Colonic mucosa (tissue), 4 donors: ENCODE results near the gene ZNF396. TPM values are rescaled to one million over a fixed set of nuclear protein-coding genes. Genes with fewer than 3 reads are reported as not detected.

ENCODE experiments used
- DNase-seq: peaks from one replicate; pipeline ENCODE4 v3.0.0-alpha.2; 2020
- H3K27ac ChIP-seq: fragments of 200-600 bp; one replicate; pipeline ENCODE4 v1.8.0; 2021
- H3K27me3 ChIP-seq: fragments of 200-600 bp; one replicate; pipeline ENCODE4 v1.8.0; 2021
- H3K36me3 ChIP-seq: fragments of 200-600 bp; one replicate; pipeline ENCODE4 v1.8.0; 2021
- H3K4me1 ChIP-seq: fragments of 200-600 bp; one replicate; pipeline ENCODE4 v1.8.0; 2021; ENCODE audit warnings: mild to moderate bottlenecking
- H3K4me3 ChIP-seq: fragments of 200-600 bp; one replicate; pipeline ENCODE4 v1.8.0; 2021
- H3K9ac ChIP-seq, 2 donors: one replicate each; pipeline ENCODE4 v1.7.0; 2013; ENCODE audit warnings: control low read depth in 2 of 2, low read depth in 2 of 2, low read length in 2 of 2
- H3K9me3 ChIP-seq: fragments of 200-600 bp; one replicate; pipeline ENCODE4 v1.8.0; 2021
- intact Hi-C: fragments of 100-400 bp; cut with DNase I; formaldehyde crosslinking; loops from one replicate; pipeline ENCODE4 v1.14.1; 2022
- total RNA-seq, 2 donors: library from RNA; stranded (reverse); fragmentation: NEBNext Ultra II Directional in 1 of 2; extraction: Animal tissue kit (Norgen Biotek cat#: 25700) in 1 of 2; gene quantifications; one replicate each; pipeline ENCODE4 v1.2.1, GENCODE V29; 2021
- TF ChIP-seq, protein P1 (sequence below): fragments of 200-600 bp; IDR thresholded peaks from one replicate; pipeline ENCODE4 v1.8.0; 2022; ENCODE audit warnings: antibody characterized with exemption, mild to moderate bottlenecking
- donor health status: healthy.
- donor health status: DM: no; HTN: no; CAD: no.
- donor health status: DM: no; HTN: no; CAD: no.

Gene ZNF396
- total RNA-seq, 2 donors from 2014 or later: 3.2 to 3.6 TPM

DNA sequence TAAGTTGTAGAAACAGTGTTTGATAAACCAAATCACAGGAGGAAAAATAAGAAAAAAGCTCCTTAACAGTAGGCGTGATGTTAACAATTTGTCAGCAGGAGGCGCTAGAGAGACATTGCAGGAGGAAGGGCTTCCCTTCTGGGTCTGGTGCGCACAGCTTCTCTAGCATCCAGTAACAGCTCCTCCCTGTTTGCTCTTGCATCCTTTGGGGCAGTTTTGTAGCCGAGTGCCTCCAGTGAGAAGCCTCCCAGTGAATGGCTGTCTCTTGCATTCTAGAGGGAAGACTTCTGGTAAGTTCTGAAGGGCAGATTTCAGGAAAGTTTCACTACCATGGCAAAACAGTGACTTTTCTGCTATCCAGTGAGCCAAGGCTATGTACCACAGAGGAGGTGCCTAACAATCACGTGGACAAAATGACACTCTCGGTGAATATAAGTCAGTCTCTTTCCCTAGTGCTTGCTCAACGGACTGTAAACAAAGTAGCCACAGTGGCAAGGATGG is 9.5 kb upstream of the ZNF396 start:
- Histone ChIP-seq H3K9ac (no peak overlapping the region), H3K4me1 (no peaks in the 10 kb centered on the region), H3K27me3 (no peaks in the 10 kb centered on the region), H3K27ac (no peak overlapping the region), H3K4me3 (no peak overlapping the region), H3K36me3 (no peaks in the 10 kb centered on the region), H3K9me3 (no peaks in the 10 kb centered on the region)
- intact Hi-C loops: loop anchor here (5.0 kb wide), 1 partner anchor 566 kb away; no protein-coding TSS in a partner anchor
- TF ChIP-seq, protein P1, sequence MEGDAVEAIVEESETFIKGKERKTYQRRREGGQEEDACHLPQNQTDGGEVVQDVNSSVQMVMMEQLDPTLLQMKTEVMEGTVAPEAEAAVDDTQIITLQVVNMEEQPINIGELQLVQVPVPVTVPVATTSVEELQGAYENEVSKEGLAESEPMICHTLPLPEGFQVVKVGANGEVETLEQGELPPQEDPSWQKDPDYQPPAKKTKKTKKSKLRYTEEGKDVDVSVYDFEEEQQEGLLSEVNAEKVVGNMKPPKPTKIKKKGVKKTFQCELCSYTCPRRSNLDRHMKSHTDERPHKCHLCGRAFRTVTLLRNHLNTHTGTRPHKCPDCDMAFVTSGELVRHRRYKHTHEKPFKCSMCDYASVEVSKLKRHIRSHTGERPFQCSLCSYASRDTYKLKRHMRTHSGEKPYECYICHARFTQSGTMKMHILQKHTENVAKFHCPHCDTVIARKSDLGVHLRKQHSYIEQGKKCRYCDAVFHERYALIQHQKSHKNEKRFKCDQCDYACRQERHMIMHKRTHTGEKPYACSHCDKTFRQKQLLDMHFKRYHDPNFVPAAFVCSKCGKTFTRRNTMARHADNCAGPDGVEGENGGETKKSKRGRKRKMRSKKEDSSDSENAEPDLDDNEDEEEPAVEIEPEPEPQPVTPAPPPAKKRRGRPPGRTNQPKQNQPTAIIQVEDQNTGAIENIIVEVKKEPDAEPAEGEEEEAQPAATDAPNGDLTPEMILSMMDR: peak; percentile 81
- peak; percentile 75 for DNase-seq

DNA sequence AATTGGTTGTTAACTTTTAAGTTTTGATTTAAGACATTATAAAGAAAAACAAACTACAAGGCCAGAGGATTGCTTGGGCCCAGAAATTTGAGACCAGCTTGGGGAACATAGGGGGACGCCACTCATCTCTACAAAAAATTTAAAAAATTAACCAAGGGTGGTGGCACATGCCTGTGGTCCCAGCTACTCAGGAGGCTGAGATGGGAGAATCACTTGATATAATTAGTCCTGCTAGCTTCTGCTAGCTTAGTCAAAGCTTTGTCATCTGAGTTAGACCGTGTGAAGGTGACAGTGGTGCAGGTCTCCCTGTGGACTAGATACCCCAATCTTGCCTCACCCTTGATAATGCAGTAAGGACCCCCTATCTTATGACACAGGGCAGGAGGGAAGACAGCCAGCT is 6.0 kb upstream of the ZNF396 start:
- Histone ChIP-seq H3K27me3 (no peaks in the 10 kb centered on the region), H3K4me1 (no peaks in the 10 kb centered on the region), H3K4me3 (no peak overlapping the region), H3K36me3 (no peaks in the 10 kb centered on the region), H3K27ac (no peak overlapping the region), H3K9me3 (no peaks in the 10 kb centered on the region), H3K9ac (no peak overlapping the region)
- TF ChIP-seq, protein P1: no peak
- no peak for DNase-seq
- intact Hi-C loops: no loop called here

DNA sequence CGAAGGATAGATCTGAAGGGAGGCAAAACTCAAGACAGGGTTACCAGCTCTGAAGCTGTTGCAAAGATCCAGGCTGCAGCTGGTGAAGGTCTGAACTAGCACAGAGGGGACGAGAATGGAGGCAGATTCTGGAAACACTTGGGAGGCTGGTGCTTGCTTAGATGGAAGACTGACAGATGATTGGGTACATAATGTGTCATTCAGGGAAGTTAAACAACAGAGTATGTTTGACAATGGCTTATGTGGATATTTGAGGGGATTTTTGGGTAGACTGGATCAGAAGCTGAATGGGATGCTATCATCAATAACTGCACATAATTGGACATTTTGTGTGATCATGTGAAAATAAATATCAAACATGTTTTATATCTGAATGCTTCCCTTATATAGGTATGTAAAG is 2.3 kb upstream of the ZNF396 start:
- Histone ChIP-seq H3K4me3 (no peak overlapping the region), H3K27ac (no peak overlapping the region)
- intact Hi-C loops: no loop called here

DNA sequence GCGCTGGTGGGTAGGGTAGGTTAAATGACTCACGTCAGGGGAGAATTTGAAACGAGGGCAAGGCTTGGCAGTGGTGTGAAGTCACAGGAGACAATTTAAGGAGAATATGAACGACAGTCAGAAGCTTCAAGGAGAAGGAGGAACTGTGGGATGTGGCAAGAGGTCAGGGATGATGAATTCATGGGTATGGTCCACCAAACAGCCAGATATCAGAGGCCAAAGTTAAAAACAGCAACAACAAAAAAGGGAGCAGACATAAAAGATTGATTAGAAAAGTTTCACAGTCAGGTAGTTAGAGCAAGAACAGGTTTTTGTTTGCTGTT is 1.4 kb upstream of the ZNF396 start:
- no peak overlapping the region for H3K4me3 ChIP-seq
- H3K9ac ChIP-seq: no peak overlapping the region
- H3K36me3 ChIP-seq: no peaks in the 10 kb centered on the region
- no peaks in the 10 kb centered on the region for H3K27me3 ChIP-seq
- no peaks in the 10 kb centered on the region for H3K9me3 ChIP-seq
- no peak overlapping the region for H3K27ac ChIP-seq
- TF ChIP-seq, protein P1: no peak
- H3K4me1 ChIP-seq: no peaks in the 10 kb centered on the region
- DNase-seq: no peak
- intact Hi-C loops: no loop called here

More for the DNA sequence above, 2.3 kb upstream of the ZNF396 start:
- H3K4me1 ChIP-seq: no peaks in the 10 kb centered on the region
- TF ChIP-seq, protein P1: no peak
- no peak overlapping the region for H3K9ac ChIP-seq
- H3K9me3 ChIP-seq: no peaks in the 10 kb centered on the region
- no peak for DNase-seq
- no peaks in the 10 kb centered on the region for H3K27me3 ChIP-seq
- no peaks in the 10 kb centered on the region for H3K36me3 ChIP-seq

DNA sequence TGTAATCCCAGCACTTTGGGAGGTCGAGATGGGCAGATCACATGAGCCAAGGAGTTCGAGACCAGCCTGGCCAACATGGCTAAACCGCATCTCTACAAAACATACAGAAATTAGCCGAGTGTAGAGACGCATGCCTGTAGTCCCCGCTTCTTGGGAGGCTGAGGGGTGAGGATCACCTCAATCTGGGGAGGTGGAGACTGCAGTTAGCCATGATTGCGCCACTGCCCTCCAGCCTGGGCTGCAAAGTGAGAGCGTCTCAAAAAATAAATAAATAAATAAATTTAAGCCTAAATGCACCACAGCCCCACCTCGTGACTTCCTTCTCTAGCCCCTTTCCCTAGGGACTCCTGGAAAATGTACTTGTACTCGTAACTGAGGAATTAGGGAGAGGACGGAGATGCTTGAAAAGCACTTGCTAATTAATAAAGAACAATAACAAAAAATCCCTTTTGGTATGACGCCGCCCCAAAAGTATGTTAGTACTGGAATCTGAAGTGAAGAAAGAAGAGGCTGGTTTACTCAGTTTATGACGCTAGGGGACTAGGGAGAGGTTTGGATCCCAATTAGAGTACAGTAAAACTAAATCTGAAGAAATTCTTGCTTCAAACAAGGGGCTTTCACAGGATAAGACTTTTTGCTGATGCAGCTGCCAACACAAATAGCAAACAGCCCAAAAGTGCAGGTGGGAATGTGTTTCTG is 887 bp upstream of the ZNF396 start:
- H3K27ac ChIP-seq: no peak overlapping the region
- DNase-seq: no peak
- H3K9ac ChIP-seq: no peak overlapping the region
- TF ChIP-seq, protein P1: no peak
- H3K9me3 ChIP-seq: no peaks in the 10 kb centered on the region
- H3K27me3 ChIP-seq: no peaks in the 10 kb centered on the region
- no peak overlapping the region for H3K4me3 ChIP-seq
- no peaks in the 10 kb centered on the region for H3K36me3 ChIP-seq
- H3K4me1 ChIP-seq: no peaks in the 10 kb centered on the region
- intact Hi-C loops: no loop called here
